ENCODE results near the gene ZNF277. TPM values are rescaled to one million over a fixed set of nuclear protein-coding genes. Genes with fewer than 3 reads are reported as not detected.

Gene ZNF277
- total and polyA plus RNA-seq, 8 donors = 13.6 to 25.3 (median 19.6) TPM

GRCh38 chr7:112377593-112377992 lies 171.1 kb downstream of the ZNF277 start:
- no peaks in the 10 kb centered on the region for H3K9me3 ChIP-seq
- intact Hi-C loops (cut with DNase I) = no loop called here
- H3K4me3 ChIP-seq = no peak overlapping the region
- FAIRE-seq (no peak), ATAC-seq (no peak), DNase-seq (no peak)
- H3K27ac ChIP-seq = no peak overlapping the region
- no peak for TF ChIP-seq CTCF (IDR thresholded peaks at IDR 0.05)
- H3K4me1 ChIP-seq = no peaks in the 10 kb centered on the region
- H3K27me3 ChIP-seq = no peaks in the 10 kb centered on the region
- 84 to 87% methylated on average over 1 of the region's 1 CpG for WGBS, 2 donors
- no peaks in the 10 kb centered on the region for H3K36me3 ChIP-seq

GRCh38 chr7:112381311-112382091 lies 175.0 kb downstream of the ZNF277 start:
- Histone ChIP-seq H3K9me3 (no peaks in the 10 kb centered on the region), H3K4me3 (no peak overlapping the region), H3K4me1 (no peaks in the 10 kb centered on the region), H3K36me3 (no peaks in the 10 kb centered on the region), H3K27ac (no peak overlapping the region), H3K27me3 (no peaks in the 10 kb centered on the region)
- FAIRE-seq (no peak), DNase-seq (no peak), ATAC-seq (no peak)
- no peak for TF ChIP-seq CTCF (IDR thresholded peaks at IDR 0.05)
- 78 to 82% methylated on average over 5 of the region's 5 CpGs for WGBS, 2 donors
- intact Hi-C loops (cut with DNase I) = no loop called here

- intact Hi-C loops (cut with DNase I) = no loop called here
- Histone ChIP-seq H3K27ac (no peak overlapping the region), H3K4me3 (no peak overlapping the region), H3K36me3 (no peaks in the 10 kb centered on the region), H3K9me3 (no peaks in the 10 kb centered on the region), H3K27me3 (no peaks in the 10 kb centered on the region), H3K4me1 (no peaks in the 10 kb centered on the region)
- DNase-seq (peak in 3 of 6 donors; percentile 23 to 47 (median 37)), FAIRE-seq (no peak), ATAC-seq (peak; percentile 74 to 91 (median 82))
- no peak for TF ChIP-seq CTCF (IDR thresholded peaks at IDR 0.05)
- 61 to 65% methylated on average over 11 of the region's 11 CpGs for WGBS, 2 donors
These were observed 177.3 kb downstream of the ZNF277 start for GRCh38 chr7:112383671-112384417.

GRCh38 chr7:112385516-112385915 lies 179.0 kb downstream of the ZNF277 start:
- 78 to 85% methylated on average over 3 of the region's 3 CpGs for WGBS, 2 donors
- Histone ChIP-seq H3K36me3 (no peaks in the 10 kb centered on the region), H3K27me3 (no peaks in the 10 kb centered on the region), H3K9me3 (no peaks in the 10 kb centered on the region), H3K4me3 (no peak overlapping the region), H3K27ac (no peak overlapping the region), H3K4me1 (no peaks in the 10 kb centered on the region)
- DNase-seq (no peak), FAIRE-seq (no peak), ATAC-seq (peak in 1 of 4 donors; percentile 36)
- no peak for TF ChIP-seq CTCF (IDR thresholded peaks at IDR 0.05)
- intact Hi-C loops (cut with DNase I) = no loop called here

- no peak for TF ChIP-seq CTCF (IDR thresholded peaks at IDR 0.05)
- Histone ChIP-seq H3K4me1 (no peaks in the 10 kb centered on the region), H3K27me3 (no peaks in the 10 kb centered on the region), H3K36me3 (no peaks in the 10 kb centered on the region), H3K9me3 (no peaks in the 10 kb centered on the region), H3K4me3 (no peak overlapping the region), H3K27ac (no peak overlapping the region)
- 92 to 100% methylated on average over 1 of the region's 1 CpG for WGBS, 2 donors
- ATAC-seq = no peak
- intact Hi-C loops (cut with DNase I) = no loop called here
- no peak for DNase-seq
- no peak for FAIRE-seq
These were observed 180.1 kb downstream of the ZNF277 start for GRCh38 chr7:112386619-112387018.
